HCT116 (cell line): ENCODE measurements around the gene APOA1. TPM values are rescaled to one million over a fixed set of nuclear protein-coding genes. Genes with fewer than 3 reads are reported as not detected.

Experiments
- ATAC-seq: fragments of 200-7000 bp; cut with Tn5 transposase; 2 replicates; pipeline ENCODE4 v1.9.1; 2020; ENCODE audit warnings: mild to moderate bottlenecking, moderate library complexity
- BruUV-seq: library from RNA; stranded (reverse); fragments of 400-500 nt; replicated peaks from 2 replicates; lab custom pipeline; 2021; lab: Mats Ljungman, UMichigan
- CTCF ChIA-PET: fragments of 300-600 bp; sonication (Branson Sonifier 250); formaldehyde crosslinking; loops from one replicate; lab custom pipeline; 2021; ENCODE audit warnings: antibody characterized with exemption; lab: Charles Lee
- POLR2A ChIA-PET: fragments of 300-600, 350-600 bp; sonication (Branson Sonifier 250); formaldehyde crosslinking; loops from one replicate; lab custom pipeline; 2021; ENCODE audit warnings: antibody characterized with exemption; lab: Charles Lee
- RAD21 ChIA-PET, 2 experiments: fragments of 300-600 bp; sonication (Branson Sonifier 250); formaldehyde crosslinking; loops; one replicate each; lab custom pipeline; 2023; ENCODE audit warnings: low total read pairs in 2 of 2; ENCODE audit not compliant: uncharacterized antibody in 2 of 2, unreplicated experiment in 2 of 2, low non-redundant PET in 1 of 2; lab: Charles Lee
- DNase-seq: peaks from one replicate; pipeline ENCODE4 v3.0.0-alpha.2; 2010; ENCODE audit warnings: low read depth, low spot score
- H2AFZ ChIP-seq: fragments of 200-600 bp; shearing (Covaris generic), sonication (generic); 2 replicates; pipeline ENCODE4 v1.6.1; 2017; ENCODE audit warnings: low read depth, mixed run types, mixed read lengths, antibody characterized with exemption, low read length; ENCODE audit not compliant: poor library complexity, severe bottlenecking
- H3K27ac ChIP-seq: 2 replicates; pipeline ENCODE4 v1.5.1; 2012; ENCODE audit warnings: low read depth, low read length
- H3K27me3 ChIP-seq: fragments of 200-600 bp; sonication (generic); 2 replicates; pipeline ENCODE4 v1.6.1; 2016; ENCODE audit warnings: mixed run types, low read length, mixed read lengths; ENCODE audit not compliant: insufficient read depth
- H3K36me3 ChIP-seq, 2 experiments: fragments of 200-500 bp in 1 of 2; fragments of 200-600 bp in 1 of 2; sonication (Bioruptor generic) in 1 of 2; sonication (generic) in 1 of 2; 2 replicates each; pipeline versions ENCODE4 v1.5.1 to v1.6.1; 2014 to 2016; ENCODE audit warnings: low read length in 2 of 2, inconsistent platforms in 1 of 2, mixed read lengths in 1 of 2, mixed run types in 1 of 2; ENCODE audit not compliant: insufficient read depth in 2 of 2, control insufficient read depth in 1 of 2
- H3K4me1 ChIP-seq, 2 experiments: fragments of 200-600 bp in 1 of 2; sonication (generic) in 1 of 2; 2 replicates each; pipeline versions ENCODE4 v1.5.1 to v1.6.1; 2012 to 2017; ENCODE audit warnings: low read length in 2 of 2, inconsistent platforms in 1 of 2, mild to moderate bottlenecking in 1 of 2, mixed read lengths in 1 of 2, mixed run types in 1 of 2, moderate library complexity in 1 of 2; ENCODE audit not compliant: insufficient read depth in 2 of 2, control insufficient read depth in 1 of 2
- H3K4me2 ChIP-seq: fragments of 200-600 bp; sonication (generic); 2 replicates; pipeline ENCODE4 v1.6.1; 2017; ENCODE audit warnings: mixed run types, low read length, mixed read lengths
- H3K4me3 ChIP-seq, 2 experiments: fragments of 200-600 bp in 1 of 2; sonication (generic) in 1 of 2; replicated peaks in 1 of 2; 2 replicates each; pipeline ENCODE4 v1.5.1; 2011 to 2016; ENCODE audit warnings: low read length in 2 of 2, control low read depth in 1 of 2, low read depth in 1 of 2, mild to moderate bottlenecking in 1 of 2, mixed read lengths in 1 of 2, mixed run types in 1 of 2
- H3K79me2 ChIP-seq: fragments of 200-600 bp; sonication (generic); 2 replicates; pipeline ENCODE4 v1.6.1; 2017; ENCODE audit warnings: mild to moderate bottlenecking, mixed run types, low read length, moderate library complexity, mixed read lengths; ENCODE audit not compliant: insufficient read depth
- H3K9ac ChIP-seq: fragments of 200-600 bp; sonication (generic); 2 replicates; pipeline ENCODE4 v1.6.1; 2016; ENCODE audit warnings: low read length, mixed read lengths
- H3K9me2 ChIP-seq: fragments of 200-600 bp; sonication (generic), shearing (Covaris generic); 2 replicates; pipeline ENCODE4 v1.6.1; 2017; ENCODE audit warnings: mixed run types, mild to moderate bottlenecking, moderate library complexity; ENCODE audit not compliant: insufficient read depth
- H3K9me3 ChIP-seq, 2 experiments: fragments of 200-500 bp in 1 of 2; fragments of 200-600 bp in 1 of 2; sonication (Bioruptor generic) in 1 of 2; sonication (generic) in 1 of 2; 2 replicates each; pipeline ENCODE4 v1.6.1; 2014 to 2017; ENCODE audit warnings: low read length in 2 of 2, mixed read lengths in 2 of 2, inconsistent platforms in 1 of 2, low read depth in 1 of 2, mild to moderate bottlenecking in 1 of 2, mixed run types in 1 of 2, moderate library complexity in 1 of 2; ENCODE audit not compliant: control insufficient read depth in 1 of 2, insufficient read depth in 1 of 2
- H4K20me1 ChIP-seq: fragments of 200-600 bp; sonication (generic), shearing (Covaris generic); 2 replicates; pipeline ENCODE4 v1.6.1; 2017; ENCODE audit warnings: mixed run types, mild to moderate bottlenecking, moderate library complexity; ENCODE audit not compliant: insufficient read depth
- CBX3 ChIP-seq: IDR thresholded peaks from 2 replicates; pipeline ENCODE4 v1.6.1; 2012; ENCODE audit warnings: low read depth
- FOSL1 ChIP-seq: IDR thresholded peaks from 2 replicates; pipeline ENCODE4 v1.6.1; 2012; ENCODE audit warnings: low read depth
- JUND ChIP-seq: IDR thresholded peaks from 2 replicates; pipeline ENCODE4 v1.6.1; 2012
- POLR2A ChIP-seq: IDR thresholded peaks from 2 replicates; pipeline ENCODE4 v1.7.0; 2011; ENCODE audit warnings: borderline replicate concordance; ENCODE audit not compliant: insufficient read depth, insufficient read length; ENCODE audit errors: extremely low read depth
- RAD21 ChIP-seq: IDR thresholded peaks from 2 replicates; pipeline ENCODE4 v1.6.1; 2012; ENCODE audit warnings: low read depth, mild to moderate bottlenecking
- SIN3A ChIP-seq: IDR thresholded peaks from 2 replicates; pipeline ENCODE4 v1.6.1; 2012; ENCODE audit warnings: low read depth
- SP1 ChIP-seq: IDR thresholded peaks from 2 replicates; pipeline ENCODE4 v1.6.1; 2012; ENCODE audit warnings: low read depth
- SRF ChIP-seq: IDR thresholded peaks from 2 replicates; pipeline ENCODE4 v1.6.1; 2012; ENCODE audit warnings: low read depth
- TCF7L2 ChIP-seq: IDR thresholded peaks from 2 replicates; pipeline ENCODE4 v1.7.0; 2011; ENCODE audit warnings: borderline replicate concordance, inconsistent platforms; ENCODE audit not compliant: insufficient read depth, insufficient read length; ENCODE audit errors: extremely low read depth
- YY1 ChIP-seq: IDR thresholded peaks from 2 replicates; pipeline ENCODE4 v1.6.1; 2011; ENCODE audit warnings: low read length, low read depth, moderate library complexity, mild to moderate bottlenecking; ENCODE audit not compliant: insufficient replicate concordance; ENCODE audit errors: extremely low read depth
- ZFX ChIP-seq: fragments of 450-650 bp; IDR thresholded peaks from 2 replicates; pipeline ENCODE4 v1.6.1; 2017
- intact Hi-C: fragments of 100-400 bp; cut with micrococcal nuclease; formaldehyde crosslinking; loops from 2 replicates; pipeline ENCODE4 v1.10.0; 2022
- total RNA-seq: library from RNA; stranded (reverse); gene quantifications from one replicate; pipeline ENCODE4 v1.2.1, GENCODE V29; 2021; ENCODE audit not compliant: unreplicated experiment
- TF ChIP-seq, protein P1 (sequence below), 3 experiments: fragments of 200-600 bp in 1 of 3; sonication (generic) in 1 of 3; IDR thresholded peaks in 2 of 3; conservative IDR thresholded peaks in 1 of 3; 2 replicates each; pipeline ENCODE4 v1.5.1; 2012 to 2017; ENCODE audit warnings: low read depth in 2 of 3, low read length in 2 of 3, antibody characterized with exemption in 1 of 3, borderline replicate concordance in 1 of 3, control low read depth in 1 of 3, mild to moderate bottlenecking in 1 of 3, mixed read lengths in 1 of 3, mixed run types in 1 of 3, moderate library complexity in 1 of 3; ENCODE audit not compliant: insufficient read depth in 1 of 3

The APOA1 gene
- total RNA-seq, 1 experiment from 2014 or later = 2.0 TPM

DNA sequence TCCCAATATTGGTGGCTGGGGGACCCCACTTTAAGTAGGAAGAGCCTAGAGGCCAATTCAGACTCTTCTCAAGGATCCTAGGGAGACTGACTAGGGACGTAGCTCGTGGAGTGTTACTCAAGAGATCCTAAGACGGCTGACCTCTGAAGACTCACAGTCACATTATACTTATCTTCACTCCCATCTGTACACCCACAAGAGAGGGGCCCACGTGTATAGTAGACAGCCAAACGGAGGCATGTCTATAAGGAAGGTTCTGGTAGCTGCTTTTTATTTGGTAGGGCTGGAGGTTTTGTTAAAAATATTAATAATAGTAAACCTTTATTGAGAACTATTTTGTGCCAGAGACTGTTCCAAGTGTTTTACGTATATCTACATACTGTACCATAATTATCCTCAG lies 22.9 kb upstream of the APOA1 start:
- intact Hi-C loops = no loop called here
- ChIA-PET CTCF (no interaction called here), RAD21 (no interaction called here), POLR2A (no interaction called here)
- H3K9ac ChIP-seq = no peak overlapping the region
- H3K27ac ChIP-seq = no peak overlapping the region
- no TSS peak for BruUV-seq
- H4K20me1 ChIP-seq = no peaks in the 10 kb centered on the region
- no peaks in the 10 kb centered on the region for H3K79me2 ChIP-seq
- H3K9me3 ChIP-seq = no peaks in the 10 kb centered on the region
- TF ChIP-seq SIN3A = no peak
- TF ChIP-seq RAD21 = no peak
- no peak for TF ChIP-seq ZFX
- no peak for TF ChIP-seq CBX3
- TF ChIP-seq FOSL1 = no peak
- TF ChIP-seq YY1 = no peak
- TF ChIP-seq POLR2A = no peak
- no peak for TF ChIP-seq JUND
- no peak for TF ChIP-seq SP1
- TF ChIP-seq, protein P1, sequence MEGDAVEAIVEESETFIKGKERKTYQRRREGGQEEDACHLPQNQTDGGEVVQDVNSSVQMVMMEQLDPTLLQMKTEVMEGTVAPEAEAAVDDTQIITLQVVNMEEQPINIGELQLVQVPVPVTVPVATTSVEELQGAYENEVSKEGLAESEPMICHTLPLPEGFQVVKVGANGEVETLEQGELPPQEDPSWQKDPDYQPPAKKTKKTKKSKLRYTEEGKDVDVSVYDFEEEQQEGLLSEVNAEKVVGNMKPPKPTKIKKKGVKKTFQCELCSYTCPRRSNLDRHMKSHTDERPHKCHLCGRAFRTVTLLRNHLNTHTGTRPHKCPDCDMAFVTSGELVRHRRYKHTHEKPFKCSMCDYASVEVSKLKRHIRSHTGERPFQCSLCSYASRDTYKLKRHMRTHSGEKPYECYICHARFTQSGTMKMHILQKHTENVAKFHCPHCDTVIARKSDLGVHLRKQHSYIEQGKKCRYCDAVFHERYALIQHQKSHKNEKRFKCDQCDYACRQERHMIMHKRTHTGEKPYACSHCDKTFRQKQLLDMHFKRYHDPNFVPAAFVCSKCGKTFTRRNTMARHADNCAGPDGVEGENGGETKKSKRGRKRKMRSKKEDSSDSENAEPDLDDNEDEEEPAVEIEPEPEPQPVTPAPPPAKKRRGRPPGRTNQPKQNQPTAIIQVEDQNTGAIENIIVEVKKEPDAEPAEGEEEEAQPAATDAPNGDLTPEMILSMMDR (IDR thresholded peaks at IDR 0.05 in 2 of 3, conservative IDR thresholded peaks at IDR 0.05 in 1 of 3; ENCODE audit: borderline replicate concordance in 1 of 3, insufficient read depth in 1 of 3, low read depth in 2 of 3, low read length in 2 of 3) = no peak
- TF ChIP-seq SRF = no peak
- TF ChIP-seq TCF7L2 = no peak
- no peak overlapping the region for H3K4me2 ChIP-seq
- DNase-seq = no peak
- H3K9me2 ChIP-seq = no peaks in the 10 kb centered on the region
- H3K27me3 ChIP-seq = no peaks in the 10 kb centered on the region
- H3K36me3 ChIP-seq = no peaks in the 10 kb centered on the region; a peak in 1 of 4 replicates
- no peak overlapping the region for H2AFZ ChIP-seq
- H3K4me3 ChIP-seq = no peak overlapping the region
- no peaks in the 10 kb centered on the region for H3K4me1 ChIP-seq
- ATAC-seq = no peak
